Epithelial cell of esophagus (primary cell): ENCODE data around the gene TMA7.

Experiments used
- DNase-seq: peaks from one replicate; pipeline ENCODE4 v3.0.0; 2010; ENCODE audit warnings: low read depth
- H3K4me3 ChIP-seq: 2 replicates; pipeline ENCODE4 v1.5.1; 2011; ENCODE audit warnings: mild to moderate bottlenecking, low read length, control low read depth
- TF ChIP-seq, protein P1 (sequence below): IDR thresholded peaks from 2 replicates; pipeline ENCODE4 v1.5.1; 2011; ENCODE audit warnings: low read depth, mild to moderate bottlenecking, low read length, control low read depth, inconsistent platforms; ENCODE audit not compliant: insufficient read depth; ENCODE audit errors: missing control alignments

TMA7 gene

GRCh38 chr3:48409291-48410201 is 30.5 kb upstream of the TMA7 start:
- TF ChIP-seq, protein P1, sequence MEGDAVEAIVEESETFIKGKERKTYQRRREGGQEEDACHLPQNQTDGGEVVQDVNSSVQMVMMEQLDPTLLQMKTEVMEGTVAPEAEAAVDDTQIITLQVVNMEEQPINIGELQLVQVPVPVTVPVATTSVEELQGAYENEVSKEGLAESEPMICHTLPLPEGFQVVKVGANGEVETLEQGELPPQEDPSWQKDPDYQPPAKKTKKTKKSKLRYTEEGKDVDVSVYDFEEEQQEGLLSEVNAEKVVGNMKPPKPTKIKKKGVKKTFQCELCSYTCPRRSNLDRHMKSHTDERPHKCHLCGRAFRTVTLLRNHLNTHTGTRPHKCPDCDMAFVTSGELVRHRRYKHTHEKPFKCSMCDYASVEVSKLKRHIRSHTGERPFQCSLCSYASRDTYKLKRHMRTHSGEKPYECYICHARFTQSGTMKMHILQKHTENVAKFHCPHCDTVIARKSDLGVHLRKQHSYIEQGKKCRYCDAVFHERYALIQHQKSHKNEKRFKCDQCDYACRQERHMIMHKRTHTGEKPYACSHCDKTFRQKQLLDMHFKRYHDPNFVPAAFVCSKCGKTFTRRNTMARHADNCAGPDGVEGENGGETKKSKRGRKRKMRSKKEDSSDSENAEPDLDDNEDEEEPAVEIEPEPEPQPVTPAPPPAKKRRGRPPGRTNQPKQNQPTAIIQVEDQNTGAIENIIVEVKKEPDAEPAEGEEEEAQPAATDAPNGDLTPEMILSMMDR, result no peak
- DNase-seq, result no peak

GRCh38 chr3:48410205-48411040 is 29.6 kb upstream of the TMA7 start:
- H3K4me3 ChIP-seq, result no peak overlapping the region
- TF ChIP-seq, protein P1, result no peak
- DNase-seq, result no peak

More at GRCh38 chr3:48409291-48410201, 30.5 kb upstream of the TMA7 start:
- H3K4me3 ChIP-seq, result no peak overlapping the region

DNA sequence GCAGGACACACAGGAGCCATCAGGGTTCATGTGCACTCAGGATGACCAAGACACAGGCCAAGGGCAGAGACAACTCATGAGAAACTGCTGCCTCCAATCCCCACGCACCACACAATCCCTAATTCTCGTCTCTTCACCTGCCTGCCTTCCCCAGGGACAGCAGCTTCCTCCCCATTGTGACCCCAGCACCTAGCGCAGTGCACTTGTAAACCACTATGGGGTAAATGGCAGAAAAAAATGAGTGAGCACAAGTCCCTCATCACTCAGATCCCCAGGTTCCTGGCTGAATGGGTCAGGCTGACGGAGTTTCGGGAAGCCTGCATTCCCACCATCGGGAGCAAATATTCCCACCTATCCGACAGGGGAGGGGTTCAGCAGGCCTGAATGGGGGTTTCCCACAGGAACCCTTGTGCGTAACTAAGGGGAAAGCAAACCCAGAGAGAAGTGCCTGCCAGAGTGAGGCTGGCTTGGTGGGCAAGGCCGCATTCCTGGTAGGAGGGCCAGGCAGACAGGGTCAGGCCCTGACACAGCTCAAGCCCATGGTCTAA is 28.9 kb upstream of the TMA7 start:
- H3K4me3 ChIP-seq, result no peak overlapping the region
- DNase-seq, result no peak
- TF ChIP-seq, protein P1, result no peak

DNA sequence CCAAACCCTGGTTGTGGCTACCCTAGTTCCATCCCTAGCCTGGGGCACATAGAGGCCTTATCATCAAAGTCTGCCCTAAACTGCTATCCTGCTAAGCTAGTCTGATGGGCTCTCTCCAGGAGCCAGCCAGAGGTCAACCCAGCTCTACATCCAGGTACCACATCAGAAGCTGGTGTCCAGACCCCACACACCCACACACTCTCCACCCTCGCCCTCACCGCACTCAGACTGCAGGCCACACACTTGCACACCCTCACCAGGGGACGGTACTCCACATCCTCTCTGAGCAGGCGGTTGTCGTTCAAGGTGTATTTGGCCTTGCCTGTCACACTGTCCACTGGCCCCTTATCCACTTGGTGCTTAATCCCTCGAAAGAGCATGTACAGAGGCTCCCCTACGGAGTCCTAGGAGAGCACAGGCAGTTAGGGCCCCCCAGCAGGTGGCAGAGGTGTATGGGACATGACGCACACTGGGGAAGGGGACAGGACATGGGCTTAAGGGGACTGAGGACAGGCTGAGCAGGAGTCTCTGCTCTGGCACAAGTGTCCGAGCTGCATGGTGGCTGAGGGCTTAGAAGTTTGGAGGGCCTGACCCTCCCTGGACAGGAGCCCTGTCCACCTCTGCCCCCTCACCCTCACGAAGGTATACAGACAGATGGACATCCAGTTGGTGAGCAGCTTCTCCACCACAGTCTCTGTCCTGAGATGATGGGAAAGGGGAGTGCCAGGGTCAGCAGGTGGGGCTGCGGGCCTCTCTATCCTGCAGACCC is 28.3 kb upstream of the TMA7 start:
- TF ChIP-seq, protein P1, result no peak
- no peak for DNase-seq

GRCh38 chr3:48412375-48413001 is 27.6 kb upstream of the TMA7 start:
- TF ChIP-seq, protein P1, result no peak
- no peak overlapping the region for H3K4me3 ChIP-seq
- no peak for DNase-seq

More for the DNA sequence above, 28.3 kb upstream of the TMA7 start:
- no peak overlapping the region for H3K4me3 ChIP-seq

DNA sequence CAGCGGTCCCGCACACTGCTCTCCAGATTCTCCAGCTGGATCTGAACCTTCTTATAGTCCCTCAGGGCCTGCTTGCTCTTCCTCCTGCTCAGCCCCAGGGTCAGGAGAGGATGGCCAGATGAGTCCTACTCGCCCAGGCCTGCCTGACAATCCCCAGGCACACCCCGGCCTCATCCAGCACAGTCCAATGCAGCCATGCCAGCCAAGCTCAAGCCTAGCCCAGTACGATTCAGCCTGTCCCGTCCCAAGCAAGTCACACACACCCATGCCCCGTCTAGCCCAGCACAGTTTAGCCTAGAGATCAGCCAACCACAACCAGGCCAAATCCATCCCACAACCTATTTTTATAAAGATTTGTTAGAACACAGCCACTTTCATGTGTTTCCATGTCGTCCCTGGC is 27.0 kb upstream of the TMA7 start:
- TF ChIP-seq, protein P1, result no peak
- peak; percentile 37 for DNase-seq
- H3K4me3 ChIP-seq, result no peak overlapping the region
